ENCODE results near the gene LRRN4CL. TPM values are rescaled to one million over a fixed set of nuclear protein-coding genes. Genes with fewer than 3 reads are reported as not detected.
"Not testable (repeated sequence)": the region's sequence is repeated elsewhere in the genome, so short reads cannot be mapped to it uniquely, and the experiment has no call there.

The LRRN4CL gene
- 1 to 10 TPM; 3.7 to 6.4 (median 5.9) TPM for total RNA-seq

GRCh38 chr11:62689421-62690183 lies at the start of gene LRRN4CL:
Gene LRRN4CL, minus strand, starts transcription at chr11:62689530. Its CDS starts 1,022 bp downstream, at chr11:62688508.
- Histone ChIP-seq H3K27ac (peak within 1 kb of the TSS; percentile 52 to 73 (median 62)), H3K36me3 (peaks cover 0 to 38% of the 10 kb centered on the region in 2 donors), H3K4me3 (peak within 1 kb of the TSS; percentile 24 to 32 (median 30)), H3K9me3 (no peaks in the 10 kb centered on the region), H3K4me1 (peaks cover 14 to 17% of the 10 kb centered on the region in 2 donors), H3K27me3 (peaks cover 0 to 6% (median 0%) of the 10 kb centered on the region in 3 donors)
- TF ChIP-seq POLR2A (IDR thresholded peaks at IDR 0.05) (peak; percentile 46 to 66), CTCF (IDR thresholded peaks at IDR 0.05 in 4 of 5, conservative IDR thresholded peaks at IDR 0.05 in 1 of 5) (no peak)
- ATAC-seq (peak; percentile 70 to 82), DNase-seq (peak; percentile 73 to 87)
- in situ Hi-C loops (cut with MboI; ENCODE audit: low sequenced_read_pairs in 4 of 4) = loop anchor here in 3 of 4 donors (10.0 to 25.0 kb wide), 2 partner anchors 302 to 305 kb away; no protein-coding TSS in a partner anchor
- intact Hi-C loops (cut with DNase I; ENCODE audit: low total_unique reads) = loop anchor here (5.0 kb wide), 1 partner anchor 77 kb away; the partner anchor contains the start of genes EML3 and ROM1

GRCh38 chr11:62737196-62737595 lies 47.9 kb upstream of the LRRN4CL start:
- in situ Hi-C loops (cut with MboI; ENCODE audit: low sequenced_read_pairs in 4 of 4) (no loop called here), intact Hi-C loops (cut with DNase I; ENCODE audit: low total_unique reads) (no loop called here)
- TF ChIP-seq POLR2A (IDR thresholded peaks at IDR 0.05) (no peak), CTCF (IDR thresholded peaks at IDR 0.05 in 4 of 5, conservative IDR thresholded peaks at IDR 0.05 in 1 of 5) (no peak)
- Histone ChIP-seq H3K4me1 (no peaks in the 10 kb centered on the region), H3K9me3 (no peaks in the 10 kb centered on the region), H3K27ac (no peak overlapping the region), H3K36me3 (peaks cover 0 to 83% of the 10 kb centered on the region in 2 donors), H3K27me3 (no peaks in the 10 kb centered on the region), H3K4me3 (no peak overlapping the region)
- ATAC-seq (no peak), DNase-seq (no peak)

GRCh38 chr11:62732830-62733229 lies 43.5 kb upstream of the LRRN4CL start:
- ATAC-seq = no peak
- H3K4me1 ChIP-seq = peaks cover 18% of the 10 kb centered on the region in 2 donors
- H3K27ac ChIP-seq = no peak overlapping the region
- in situ Hi-C loops (cut with MboI; ENCODE audit: low sequenced_read_pairs in 4 of 4) = no loop called here
- H3K9me3 ChIP-seq = no peaks in the 10 kb centered on the region
- H3K4me3 ChIP-seq = no peak overlapping the region
- H3K27me3 ChIP-seq = no peaks in the 10 kb centered on the region
- TF ChIP-seq CTCF (IDR thresholded peaks at IDR 0.05 in 4 of 5, conservative IDR thresholded peaks at IDR 0.05 in 1 of 5) (no peak), POLR2A (IDR thresholded peaks at IDR 0.05) (no peak)
- intact Hi-C loops (cut with DNase I; ENCODE audit: low total_unique reads) = no loop called here
- no peak for DNase-seq
- peaks cover 0 to 49% of the 10 kb centered on the region in 2 donors for H3K36me3 ChIP-seq

GRCh38 chr11:62730076-62730475 lies 40.7 kb upstream of the LRRN4CL start:
- peaks cover 25 to 30% of the 10 kb centered on the region in 2 donors for H3K4me1 ChIP-seq
- intact Hi-C loops (cut with DNase I; ENCODE audit: low total_unique reads); H3K9me3 ChIP-seq; ATAC-seq; in situ Hi-C loops (cut with MboI; ENCODE audit: low sequenced_read_pairs in 4 of 4); H3K27me3 ChIP-seq; DNase-seq: not testable (repeated sequence)
- peak overlapping the region in 3 of 4 donors; percentile 63 to 95 (median 79) for H3K4me3 ChIP-seq
- H3K36me3 ChIP-seq = peaks cover 0 to 26% of the 10 kb centered on the region in 2 donors
- peak overlapping the region; percentile 87 to 94 (median 90) for H3K27ac ChIP-seq

All from gastrocnemius medialis (tissue), 4 donors.